Cardiac muscle cell (in vitro differentiated cells and primary cell): ENCODE measurements around the gene ANAPC15. TPM values are rescaled to one million over a fixed set of nuclear protein-coding genes. Genes with fewer than 3 reads are reported as not detected.
A peak's percentile ranks its signal among the peaks of the same experiment; 100 is the strongest.

Source experiments
- DNase-seq, 2 donors: peaks; one replicate each; pipeline versions ENCODE4 v3.0.0 to v3.0.0-alpha.2; 2010 to 2017; ENCODE audit warnings: low read depth in 1 of 2, low spot score in 1 of 2
- H3K27ac ChIP-seq: fragments of 200-600 bp; sonication (generic); 2 replicates; pipeline ENCODE4 v1.5.1; 2016
- H3K27me3 ChIP-seq: fragments of 200-600 bp; sonication (generic); 2 replicates; pipeline ENCODE4 v1.6.0; 2016; ENCODE audit warnings: control low read depth
- H3K36me3 ChIP-seq: fragments of 200-600 bp; sonication (generic); 2 replicates; pipeline ENCODE4 v1.5.1; 2016; ENCODE audit warnings: control low read depth
- H3K4me1 ChIP-seq: fragments of 200-600 bp; sonication (generic); 2 replicates; pipeline ENCODE4 v1.8.1; 2017; ENCODE audit warnings: low read depth, mild to moderate bottlenecking, mixed run types
- H3K4me3 ChIP-seq: fragments of 200-600 bp; sonication (generic); 2 replicates; pipeline ENCODE4 v1.5.1; 2016; ENCODE audit warnings: mild to moderate bottlenecking
- H3K9me3 ChIP-seq: fragments of 200-600 bp; sonication (generic); 2 replicates; pipeline ENCODE4 v1.5.1; 2017; ENCODE audit warnings: low read depth, mild to moderate bottlenecking, control low read depth
- CTCF ChIP-seq: IDR thresholded peaks from 2 replicates; pipeline ENCODE4 v1.5.1; 2012; ENCODE audit warnings: low read depth, mild to moderate bottlenecking, low read length
- polyA plus RNA-seq: library from polyadenylated mRNA; unstranded; fragments of >200 nt; fragmentation: Nextera tagmentation; extraction: Ambion mirVana; gene quantifications from 2 replicates; pipeline ENCODE4 v1.2.1, GENCODE V29; 2016
- total RNA-seq: library from RNA; depleted of rRNA; stranded (reverse); fragments of >200 nt; gene quantifications from 2 replicates; pipeline ENCODE4 v1.2.3, GENCODE V29; 2016

Gene ANAPC15
- total and polyA plus RNA-seq, 2 experiments from 2014 or later, result 49.9 to 101 TPM

GRCh38 chr11:72075756-72076155 is 36.7 kb downstream of the ANAPC15 start:
- TF ChIP-seq CTCF, result no peak
- Histone ChIP-seq H3K27me3 (no peaks in the 10 kb centered on the region), H3K4me3 (no peak overlapping the region), H3K4me1 (peaks cover 9% of the 10 kb centered on the region), H3K27ac (no peak overlapping the region), H3K36me3 (no peaks in the 10 kb centered on the region), H3K9me3 (no peaks in the 10 kb centered on the region)
- DNase-seq, result no peak

- DNase-seq, result peak in 1 of 2 donors; percentile 32
- Histone ChIP-seq H3K36me3 (no peaks in the 10 kb centered on the region), H3K27ac (no peak overlapping the region), H3K27me3 (no peaks in the 10 kb centered on the region), H3K4me1 (peaks cover 10% of the 10 kb centered on the region), H3K9me3 (no peaks in the 10 kb centered on the region), H3K4me3 (no peak overlapping the region)
- TF ChIP-seq CTCF, result peak; percentile 19
These were observed 37.4 kb downstream of the ANAPC15 start for GRCh38 chr11:72075109-72075508.

- H3K36me3 ChIP-seq, result no peaks in the 10 kb centered on the region
- peak in 1 of 2 donors; percentile 78 for DNase-seq
- no peak for TF ChIP-seq CTCF
- no peaks in the 10 kb centered on the region for H3K27me3 ChIP-seq
- peaks cover 23% of the 10 kb centered on the region for H3K4me1 ChIP-seq
- no peaks in the 10 kb centered on the region for H3K9me3 ChIP-seq
- no peak overlapping the region for H3K4me3 ChIP-seq
- peak overlapping the region; percentile 55 for H3K27ac ChIP-seq
These were observed 40.1 kb downstream of the ANAPC15 start for GRCh38 chr11:72072348-72072747.

GRCh38 chr11:72070491-72070890 is 42.0 kb downstream of the ANAPC15 start:
- Histone ChIP-seq H3K36me3 (no peaks in the 10 kb centered on the region), H3K27me3 (no peaks in the 10 kb centered on the region), H3K9me3 (no peaks in the 10 kb centered on the region), H3K4me1 (peaks cover 23% of the 10 kb centered on the region), H3K27ac (peak overlapping the region; percentile 70), H3K4me3 (no peak overlapping the region)
- no peak for TF ChIP-seq CTCF
- no peak for DNase-seq

- peak overlapping the region; percentile 70 for H3K27ac ChIP-seq
- H3K36me3 ChIP-seq, result no peaks in the 10 kb centered on the region
These were observed 42.7 kb downstream of the ANAPC15 start for GRCh38 chr11:72069787-72070251.

More at GRCh38 chr11:72069787-72070251, 42.7 kb downstream of the ANAPC15 start:
- peak; percentile 20 to 85 for DNase-seq
- peaks cover 23% of the 10 kb centered on the region for H3K4me1 ChIP-seq
- no peaks in the 10 kb centered on the region for H3K9me3 ChIP-seq
- H3K4me3 ChIP-seq, result no peak overlapping the region
- TF ChIP-seq CTCF, result no peak
- no peaks in the 10 kb centered on the region for H3K27me3 ChIP-seq
